Keratinocyte (primary cell): Measurements from ENCODE around the gene SEC14L1.

ENCODE experiments used
- EZH2 ChIP-seq: IDR thresholded peaks from one replicate; pipeline ENCODE4 v1.6.1; 2012; ENCODE audit warnings: inconsistent platforms, mild to moderate bottlenecking, low read length, moderate library complexity
- TF ChIP-seq, protein P1 (sequence below), 3 experiments: IDR thresholded peaks in 1 of 3; conservative IDR thresholded peaks in 1 of 3; optimal IDR thresholded peaks in 1 of 3; 2 replicates in 2 of 3; 3 replicates in 1 of 3; pipeline versions ENCODE3 to v1.5.1; 2011; ENCODE audit warnings: low read length in 3 of 3, mild to moderate bottlenecking in 3 of 3, moderate library complexity in 2 of 3, control low read depth in 1 of 3, inconsistent platforms in 1 of 3; ENCODE audit not compliant: insufficient read depth in 2 of 3; ENCODE audit errors: extremely low read depth in 1 of 3

DNA sequence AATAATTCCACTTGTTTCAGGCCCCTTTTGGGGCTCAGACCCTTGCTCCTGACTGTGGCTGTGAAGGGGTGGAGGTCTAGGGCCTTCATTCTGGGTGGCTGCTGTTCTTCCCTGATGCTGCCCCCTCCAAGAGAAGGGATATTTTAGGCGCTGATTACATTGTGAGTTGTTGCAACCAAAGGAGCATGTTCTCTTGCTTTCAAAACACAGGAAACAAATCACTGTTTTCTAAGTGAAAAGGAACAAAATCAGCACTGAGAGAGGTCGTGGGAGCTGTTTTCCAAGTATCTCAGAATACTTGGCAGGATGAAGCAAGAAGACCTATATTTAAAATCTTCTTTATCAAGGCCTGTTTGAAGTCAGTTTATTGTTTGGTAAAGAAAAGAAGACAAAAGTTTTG lies 25.3 kb upstream of the SEC14L1 start:
- TF ChIP-seq, protein P1, sequence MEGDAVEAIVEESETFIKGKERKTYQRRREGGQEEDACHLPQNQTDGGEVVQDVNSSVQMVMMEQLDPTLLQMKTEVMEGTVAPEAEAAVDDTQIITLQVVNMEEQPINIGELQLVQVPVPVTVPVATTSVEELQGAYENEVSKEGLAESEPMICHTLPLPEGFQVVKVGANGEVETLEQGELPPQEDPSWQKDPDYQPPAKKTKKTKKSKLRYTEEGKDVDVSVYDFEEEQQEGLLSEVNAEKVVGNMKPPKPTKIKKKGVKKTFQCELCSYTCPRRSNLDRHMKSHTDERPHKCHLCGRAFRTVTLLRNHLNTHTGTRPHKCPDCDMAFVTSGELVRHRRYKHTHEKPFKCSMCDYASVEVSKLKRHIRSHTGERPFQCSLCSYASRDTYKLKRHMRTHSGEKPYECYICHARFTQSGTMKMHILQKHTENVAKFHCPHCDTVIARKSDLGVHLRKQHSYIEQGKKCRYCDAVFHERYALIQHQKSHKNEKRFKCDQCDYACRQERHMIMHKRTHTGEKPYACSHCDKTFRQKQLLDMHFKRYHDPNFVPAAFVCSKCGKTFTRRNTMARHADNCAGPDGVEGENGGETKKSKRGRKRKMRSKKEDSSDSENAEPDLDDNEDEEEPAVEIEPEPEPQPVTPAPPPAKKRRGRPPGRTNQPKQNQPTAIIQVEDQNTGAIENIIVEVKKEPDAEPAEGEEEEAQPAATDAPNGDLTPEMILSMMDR (optimal IDR thresholded peaks at IDR 0.05 in 1 of 3, IDR thresholded peaks at IDR 0.05 in 1 of 3, conservative IDR thresholded peaks at IDR 0.05 in 1 of 3; ENCODE audit: extremely low read depth in 1 of 3, insufficient read depth in 2 of 3, low read length in 3 of 3): no peak
- no peak for TF ChIP-seq EZH2
